ENCODE measurements around the gene DDAH1. TPM values are rescaled to one million over a fixed set of nuclear protein-coding genes. Genes with fewer than 3 reads are reported as not detected.

DDAH1 gene
- total RNA-seq, 1 experiment from 2014 or later, result 22.8 TPM

DNA sequence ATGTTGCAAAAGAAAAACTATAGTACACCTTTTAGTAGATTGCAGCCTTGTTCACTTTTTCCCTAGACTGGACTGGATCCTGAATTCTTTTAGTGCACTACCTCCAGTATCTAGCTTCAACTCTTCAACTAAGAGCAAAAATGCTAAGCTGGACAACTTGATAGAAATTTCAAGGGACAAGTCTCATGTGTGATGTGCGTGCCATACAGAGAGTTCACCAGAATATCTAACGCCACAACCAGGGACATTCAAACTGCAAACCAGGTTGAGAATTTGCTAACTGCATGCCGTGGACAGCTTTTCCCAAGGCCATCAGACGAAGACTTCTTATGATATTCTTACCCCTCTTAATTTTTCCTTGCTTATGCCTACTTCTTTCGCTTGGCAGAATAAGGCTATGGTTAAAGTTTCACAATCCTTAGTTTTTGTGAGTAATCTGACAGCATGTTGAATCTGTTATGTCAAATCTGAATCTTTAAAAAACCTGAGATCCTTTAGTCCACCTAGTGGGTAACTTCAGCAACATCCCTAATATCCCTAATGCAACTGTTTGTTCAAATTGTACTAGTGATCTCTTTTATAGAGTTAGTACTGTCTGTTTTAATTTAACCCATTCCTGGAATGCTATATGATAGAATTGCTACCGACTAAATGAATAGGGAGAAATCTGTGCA lies 66.4 kb downstream of the DDAH1 start:
- CTCF ChIA-PET, result interaction anchor here (1.0 to 1.9 kb wide), 3 partner anchors 55 to 186 kb away, joined by 5 to 8 read pairs (median 6); no protein-coding TSS in a partner anchor
- Mint-ChIP-seq H3K4me1 (peaks cover 51% of the 10 kb centered on the region), H3K4me3 (no peak overlapping the region), H3K27me3 (ENCODE audit: low read depth) (peaks cover 14% of the 10 kb centered on the region), H3K9me3 (no peaks in the 10 kb centered on the region), H3K27ac (0 out of 2 replicates have a peak overlapping the region, but pooled peaks have one; percentile 21), H3K36me3 (peaks cover 9% of the 10 kb centered on the region; the same call in 1 of the 2 replicates)
- TF ChIP-seq, protein P1, sequence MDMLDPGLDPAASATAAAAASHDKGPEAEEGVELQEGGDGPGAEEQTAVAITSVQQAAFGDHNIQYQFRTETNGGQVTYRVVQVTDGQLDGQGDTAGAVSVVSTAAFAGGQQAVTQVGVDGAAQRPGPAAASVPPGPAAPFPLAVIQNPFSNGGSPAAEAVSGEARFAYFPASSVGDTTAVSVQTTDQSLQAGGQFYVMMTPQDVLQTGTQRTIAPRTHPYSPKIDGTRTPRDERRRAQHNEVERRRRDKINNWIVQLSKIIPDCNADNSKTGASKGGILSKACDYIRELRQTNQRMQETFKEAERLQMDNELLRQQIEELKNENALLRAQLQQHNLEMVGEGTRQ (CRISPR knock-in tag; IDR thresholded peaks at IDR 0.05), result no peak
- DNase-seq (ENCODE audit: low spot score) (no peak), ATAC-seq (no peak)
- POLR2A ChIA-PET, result interaction anchor here (1.2 kb wide), 1 partner anchor 182 kb away, joined by 3 read pairs; the partner anchor contains the start of gene CCN1

DNA sequence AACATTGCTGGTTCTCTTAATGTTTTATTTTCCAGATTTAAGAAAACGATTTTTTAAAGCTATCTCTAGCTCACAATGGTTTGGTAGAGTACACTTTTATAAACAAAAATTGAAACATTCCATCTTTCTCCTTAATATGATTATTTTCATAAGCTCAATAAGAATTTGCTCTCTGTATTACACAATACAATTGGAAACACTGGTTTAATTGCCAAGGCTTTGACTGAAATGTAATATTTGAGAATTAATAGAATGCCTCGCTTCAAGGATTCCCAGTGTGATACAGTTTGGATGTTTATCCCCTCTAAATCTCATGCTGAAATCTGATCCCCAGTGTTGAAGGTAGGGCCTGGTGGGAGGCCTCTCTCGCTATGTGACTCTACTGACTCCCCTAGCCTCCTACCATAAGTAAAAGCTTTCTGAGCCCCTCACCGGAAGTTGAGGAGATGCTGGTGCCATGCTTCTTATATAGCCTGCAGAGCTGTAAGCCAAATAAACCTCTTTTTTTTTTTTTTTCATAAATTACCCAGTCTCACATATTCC lies 67.4 kb downstream of the DDAH1 start:
- POLR2A ChIA-PET, result interaction anchor here (0.7 to 1.2 kb wide), 3 partner anchors 183 to 1824 kb away, joined by 3 to 4 read pairs (median 3); partner anchors contain the start of gene CCN1
- Mint-ChIP-seq H3K27me3 (ENCODE audit: low read depth) (peaks cover 20% of the 10 kb centered on the region), H3K9me3 (no peaks in the 10 kb centered on the region), H3K27ac (peak overlapping the region; percentile 57), H3K4me3 (no peak overlapping the region), H3K36me3 (peaks cover 9% of the 10 kb centered on the region; the same call in 1 of the 2 replicates), H3K4me1 (peaks cover 60% of the 10 kb centered on the region)
- ATAC-seq (peak; percentile 63), DNase-seq (ENCODE audit: low spot score) (no peak)
- TF ChIP-seq ZNF121 (CRISPR knock-in tag; IDR thresholded peaks at IDR 0.05) (no peak), ESRRA (CRISPR knock-in tag; IDR thresholded peaks at IDR 0.05; ENCODE audit: borderline replicate concordance) (no peak), KAT7 (CRISPR knock-in tag; IDR thresholded peaks at IDR 0.05; ENCODE audit: borderline replicate concordance) (no peak), PRRX2 (CRISPR knock-in tag; IDR thresholded peaks at IDR 0.05) (no peak), JAZF1 (CRISPR knock-in tag; IDR thresholded peaks at IDR 0.05) (no peak), ZNF416 (CRISPR knock-in tag; IDR thresholded peaks at IDR 0.05) (no peak), MXD4 (CRISPR knock-in tag; IDR thresholded peaks at IDR 0.05; ENCODE audit: borderline replicate concordance) (no peak), FOXK1 (CRISPR knock-in tag; IDR thresholded peaks at IDR 0.05) (no peak), OVOL2 (CRISPR knock-in tag; IDR thresholded peaks at IDR 0.05; ENCODE audit: borderline replicate concordance) (no peak), SMAD3 (CRISPR knock-in tag; IDR thresholded peaks at IDR 0.05; ENCODE audit: borderline replicate concordance) (no peak)
- CTCF ChIA-PET, result interaction anchor here (0.6 to 1.9 kb wide), 5 partner anchors 11 to 1061 kb away, joined by 3 to 8 read pairs (median 5); no protein-coding TSS in a partner anchor

DNA sequence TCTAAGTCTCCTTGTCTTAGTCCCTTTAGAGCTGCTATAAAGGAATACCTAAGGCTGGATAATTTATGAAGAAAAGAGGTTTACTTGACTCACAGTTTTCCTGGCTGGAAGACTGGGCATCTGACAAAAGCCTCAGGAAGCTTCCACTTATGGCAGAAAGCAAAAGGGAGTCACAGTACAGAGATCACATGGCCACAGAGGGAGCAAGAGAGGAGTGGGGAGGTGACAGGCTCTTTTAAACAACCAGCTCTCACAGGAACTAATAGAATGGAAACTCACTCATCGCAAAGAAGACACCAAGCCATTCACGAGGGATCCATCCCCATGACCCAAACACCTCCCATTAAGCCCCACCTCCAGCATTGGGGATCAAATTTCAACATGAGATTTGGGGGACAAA lies 68.8 kb downstream of the DDAH1 start:
- peaks cover 9% of the 10 kb centered on the region; the same call in 1 of the 2 replicates for H3K36me3 Mint-ChIP-seq
- CTCF ChIA-PET, result no interaction called here
- DNase-seq (ENCODE audit: low spot score), result no peak

DNA sequence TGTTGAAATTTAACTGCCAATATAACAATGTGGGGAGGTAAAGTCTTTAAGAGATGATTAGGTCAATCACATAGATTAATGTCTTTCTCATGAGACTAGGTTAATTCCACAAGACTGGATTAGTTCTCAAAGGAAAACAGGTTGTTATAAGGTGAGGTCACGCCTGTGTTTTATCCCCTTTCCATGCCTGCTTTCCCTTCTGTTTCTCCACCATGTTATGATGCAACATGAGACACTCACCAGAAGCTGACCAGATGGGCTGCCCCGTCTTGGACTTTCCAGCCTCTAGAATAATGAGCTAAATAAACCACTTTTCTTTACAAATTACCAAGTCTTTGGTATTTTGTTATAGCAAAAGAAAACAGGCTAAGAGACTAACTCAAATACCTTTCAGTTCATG lies 70.8 kb downstream of the DDAH1 start:
- no peak for DNase-seq (ENCODE audit: low spot score)
- Mint-ChIP-seq H3K4me3 (no peak overlapping the region), H3K27ac (peak overlapping the region; percentile 63; the same call in 1 of the 2 replicates), H3K36me3 (peaks cover 9% of the 10 kb centered on the region; the same call in 1 of the 2 replicates), H3K9me3 (peaks cover 4% of the 10 kb centered on the region; the same call in 1 of the 2 replicates), H3K4me1 (peaks cover 53% of the 10 kb centered on the region), H3K27me3 (ENCODE audit: low read depth) (peaks cover 41% of the 10 kb centered on the region)
- ChIA-PET POLR2A (no interaction called here), CTCF (interaction anchor here (1.7 kb wide), 1 partner anchor 86 kb away, joined by 4 read pairs; no protein-coding TSS in a partner anchor)
- ATAC-seq, result peak; percentile 15; the same call in 1 of the 2 replicates
- TF ChIP-seq HMGA2 (CRISPR knock-in tag; IDR thresholded peaks at IDR 0.05) (no peak), CREM (CRISPR knock-in tag; IDR thresholded peaks at IDR 0.05) (no peak), ZNF396 (CRISPR knock-in tag; IDR thresholded peaks at IDR 0.05; ENCODE audit: borderline replicate concordance) (no peak), ZNF671 (CRISPR knock-in tag; IDR thresholded peaks at IDR 0.05) (no peak), EMX1 (CRISPR knock-in tag; IDR thresholded peaks at IDR 0.05) (no peak), ZNF416 (CRISPR knock-in tag; IDR thresholded peaks at IDR 0.05) (no peak), MYBL2 (CRISPR knock-in tag; IDR thresholded peaks at IDR 0.05) (no peak), KAT7 (CRISPR knock-in tag; IDR thresholded peaks at IDR 0.05; ENCODE audit: borderline replicate concordance) (no peak), GTF2I (CRISPR knock-in tag; conservative IDR thresholded peaks at IDR 0.05) (no peak)
- TF ChIP-seq, protein P2, sequence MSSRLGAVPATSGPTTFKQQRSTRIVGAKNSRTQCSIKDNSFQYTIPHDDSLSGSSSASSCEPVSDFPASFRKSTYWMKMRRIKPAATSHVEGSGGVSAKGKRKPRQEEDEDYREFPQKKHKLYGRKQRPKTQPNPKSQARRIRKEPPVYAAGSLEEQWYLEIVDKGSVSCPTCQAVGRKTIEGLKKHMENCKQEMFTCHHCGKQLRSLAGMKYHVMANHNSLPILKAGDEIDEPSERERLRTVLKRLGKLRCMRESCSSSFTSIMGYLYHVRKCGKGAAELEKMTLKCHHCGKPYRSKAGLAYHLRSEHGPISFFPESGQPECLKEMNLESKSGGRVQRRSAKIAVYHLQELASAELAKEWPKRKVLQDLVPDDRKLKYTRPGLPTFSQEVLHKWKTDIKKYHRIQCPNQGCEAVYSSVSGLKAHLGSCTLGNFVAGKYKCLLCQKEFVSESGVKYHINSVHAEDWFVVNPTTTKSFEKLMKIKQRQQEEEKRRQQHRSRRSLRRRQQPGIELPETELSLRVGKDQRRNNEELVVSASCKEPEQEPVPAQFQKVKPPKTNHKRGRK (CRISPR knock-in tag; IDR thresholded peaks at IDR 0.05; ENCODE audit: borderline replicate concordance), result no peak
- TF ChIP-seq, protein P3, sequence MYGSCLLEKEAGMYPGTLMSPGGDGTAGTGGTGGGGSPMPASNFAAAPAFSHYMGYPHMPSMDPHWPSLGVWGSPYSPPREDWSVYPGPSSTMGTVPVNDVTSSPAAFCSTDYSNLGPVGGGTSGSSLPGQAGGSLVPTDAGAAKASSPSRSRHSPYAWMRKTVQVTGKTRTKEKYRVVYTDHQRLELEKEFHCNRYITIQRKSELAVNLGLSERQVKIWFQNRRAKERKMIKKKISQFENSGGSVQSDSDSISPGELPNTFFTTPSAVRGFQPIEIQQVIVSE (CRISPR knock-in tag; IDR thresholded peaks at IDR 0.05; ENCODE audit: borderline replicate concordance), result no peak
- TF ChIP-seq, protein P4, sequence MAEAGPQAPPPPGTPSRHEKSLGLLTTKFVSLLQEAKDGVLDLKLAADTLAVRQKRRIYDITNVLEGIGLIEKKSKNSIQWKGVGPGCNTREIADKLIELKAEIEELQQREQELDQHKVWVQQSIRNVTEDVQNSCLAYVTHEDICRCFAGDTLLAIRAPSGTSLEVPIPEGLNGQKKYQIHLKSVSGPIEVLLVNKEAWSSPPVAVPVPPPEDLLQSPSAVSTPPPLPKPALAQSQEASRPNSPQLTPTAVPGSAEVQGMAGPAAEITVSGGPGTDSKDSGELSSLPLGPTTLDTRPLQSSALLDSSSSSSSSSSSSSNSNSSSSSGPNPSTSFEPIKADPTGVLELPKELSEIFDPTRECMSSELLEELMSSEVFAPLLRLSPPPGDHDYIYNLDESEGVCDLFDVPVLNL (CRISPR knock-in tag; IDR thresholded peaks at IDR 0.05; ENCODE audit: borderline replicate concordance, low read depth), result no peak

More for the DNA sequence above, 68.8 kb downstream of the DDAH1 start:
- peak; percentile 38; the same call in 1 of the 2 replicates for ATAC-seq
- Mint-ChIP-seq H3K9me3 (no peaks in the 10 kb centered on the region), H3K27me3 (ENCODE audit: low read depth) (peaks cover 26% of the 10 kb centered on the region), H3K4me1 (peaks cover 60% of the 10 kb centered on the region), H3K27ac (peak overlapping the region; percentile 84; the same call in 1 of the 2 replicates), H3K4me3 (no peak overlapping the region)
- TF ChIP-seq TEAD1 (CRISPR knock-in tag; IDR thresholded peaks at IDR 0.05), result no peak
- TF ChIP-seq, protein P1 (CRISPR knock-in tag; IDR thresholded peaks at IDR 0.05), result peak; percentile 71
- POLR2A ChIA-PET, result no interaction called here

Measured in WTC11 (cell line).